Liver (tissue), 9 donors: ENCODE measurements around the gene TNS1. TPM values are rescaled to one million over a fixed set of nuclear protein-coding genes. Genes with fewer than 3 reads are reported as not detected.

Source experiments
- DNase-seq: peaks from one replicate; pipeline ENCODE4 v3.0.0-alpha.2; 2017; ENCODE audit warnings: low spot score
- H3K27ac ChIP-seq, 2 donors: one replicate each; pipeline ENCODE4 v1.7.0; 2013; ENCODE audit warnings: inconsistent platforms in 2 of 2, low read length in 2 of 2, control low read depth in 1 of 2, low read depth in 1 of 2, mild to moderate bottlenecking in 1 of 2
- H3K27me3 ChIP-seq, 4 donors: one replicate each; pipeline versions ENCODE4 v1.6.1 to v1.7.0; 2013; ENCODE audit warnings: low read length in 3 of 4, inconsistent platforms in 1 of 4, mild to moderate bottlenecking in 1 of 4, moderate library complexity in 1 of 4; ENCODE audit not compliant: control insufficient read depth in 4 of 4, insufficient read depth in 4 of 4
- H3K36me3 ChIP-seq, 4 donors: one replicate each; pipeline versions ENCODE4 v1.6.1 to v1.7.0; 2013; ENCODE audit warnings: low read length in 3 of 4, mild to moderate bottlenecking in 3 of 4, low read depth in 1 of 4, moderate library complexity in 1 of 4; ENCODE audit not compliant: control insufficient read depth in 4 of 4, insufficient read depth in 3 of 4
- H3K4me1 ChIP-seq, 4 donors: one replicate each; pipeline versions ENCODE4 v1.6.1 to v1.7.0; 2013; ENCODE audit warnings: low read length in 3 of 4, mild to moderate bottlenecking in 3 of 4, moderate library complexity in 1 of 4; ENCODE audit not compliant: control insufficient read depth in 4 of 4, insufficient read depth in 4 of 4
- H3K4me3 ChIP-seq, 3 donors: one replicate each; pipeline versions ENCODE4 v1.6.1 to v1.7.0; 2013; ENCODE audit warnings: low read length in 3 of 3, control low read depth in 1 of 3, low read depth in 1 of 3, mild to moderate bottlenecking in 1 of 3
- H3K9ac ChIP-seq, 2 donors: one replicate each; pipeline ENCODE4 v1.7.0; 2013; ENCODE audit warnings: low read length in 2 of 2, mild to moderate bottlenecking in 2 of 2, moderate library complexity in 2 of 2, control low read depth in 1 of 2, low read depth in 1 of 2
- H3K9me3 ChIP-seq, 4 donors: one replicate each; pipeline versions ENCODE4 v1.6.1 to v1.7.0; 2013; ENCODE audit warnings: low read length in 3 of 4; ENCODE audit not compliant: control insufficient read depth in 4 of 4
- ATF3 ChIP-seq: IDR thresholded peaks from 2 replicates; pipeline ENCODE4 v1.6.1; 2016; ENCODE audit warnings: antibody characterized with exemption
- CTCF ChIP-seq: fragments of 150-350 bp; IDR thresholded peaks from 2 replicates; pipeline ENCODE4 v1.5.1; 2017; ENCODE audit warnings: improper control_type of control experiment, low read depth, low read length; ENCODE audit not compliant: missing input control
- EGR1 ChIP-seq, 2 donors: IDR thresholded peaks; 2 replicates each; pipeline ENCODE4 v1.6.1; 2016 to 2018; ENCODE audit warnings: antibody characterized with exemption in 2 of 2, low read depth in 2 of 2
- FOXA1 ChIP-seq: IDR thresholded peaks from 2 replicates; pipeline ENCODE4 v1.6.1; 2016; ENCODE audit warnings: antibody characterized with exemption
- FOXA2 ChIP-seq: IDR thresholded peaks from 2 replicates; pipeline ENCODE4 v1.6.1; 2016; ENCODE audit warnings: antibody characterized with exemption
- GABPA ChIP-seq, 2 donors: IDR thresholded peaks in 1 of 2; conservative IDR thresholded peaks in 1 of 2; 2 replicates each; pipeline ENCODE4 v1.6.1; 2016; ENCODE audit warnings: antibody characterized with exemption in 2 of 2, mild to moderate bottlenecking in 1 of 2, moderate library complexity in 1 of 2
- HNF4A ChIP-seq, 2 donors: conservative IDR thresholded peaks; 2 replicates each; pipeline ENCODE4 v1.6.1; 2016; ENCODE audit warnings: antibody characterized with exemption in 2 of 2, mild to moderate bottlenecking in 2 of 2
- HNF4G ChIP-seq: IDR thresholded peaks from 2 replicates; pipeline ENCODE4 v1.6.1; 2016; ENCODE audit warnings: antibody characterized with exemption
- JUND ChIP-seq, 2 donors: IDR thresholded peaks; 2 replicates each; pipeline ENCODE4 v1.6.1; 2016; ENCODE audit warnings: antibody characterized with exemption in 2 of 2
- MAX ChIP-seq: IDR thresholded peaks from 2 replicates; pipeline ENCODE4 v1.6.1; 2016; ENCODE audit warnings: antibody characterized with exemption
- NR2F2 ChIP-seq: IDR thresholded peaks from 2 replicates; pipeline ENCODE4 v1.6.1; 2016; ENCODE audit warnings: antibody characterized with exemption
- RAD21 ChIP-seq, 2 donors: IDR thresholded peaks; 2 replicates each; pipeline ENCODE4 v1.6.1; 2016; ENCODE audit warnings: antibody characterized with exemption in 2 of 2, mild to moderate bottlenecking in 2 of 2
- REST ChIP-seq: IDR thresholded peaks from 2 replicates; pipeline ENCODE4 v1.6.1; 2016; ENCODE audit warnings: antibody characterized with exemption, mild to moderate bottlenecking
- RXRA ChIP-seq, 2 donors: IDR thresholded peaks; 2 replicates each; pipeline ENCODE4 v1.6.1; 2017 to 2018; ENCODE audit warnings: antibody characterized with exemption in 2 of 2, mild to moderate bottlenecking in 1 of 2
- SP1 ChIP-seq: IDR thresholded peaks from 2 replicates; pipeline ENCODE4 v1.6.1; 2018; ENCODE audit warnings: antibody characterized with exemption, mild to moderate bottlenecking
- TAF1 ChIP-seq: conservative IDR thresholded peaks from 2 replicates; pipeline ENCODE4 v1.6.1; 2016; ENCODE audit warnings: antibody characterized with exemption, mild to moderate bottlenecking
- ZBTB33 ChIP-seq: IDR thresholded peaks from 2 replicates; pipeline ENCODE4 v1.6.1; 2016; ENCODE audit warnings: antibody characterized with exemption
- WGBS: extraction: QIAGEN DNeasy Blood & Tissue Kit; methylation state at CpG from one replicate; pipeline ENCODE4 v1.1.7; 2013; 5-methylcytosine and 5-hydroxymethylcytosine counted together
- polyA plus RNA-seq, 2 donors: library from polyadenylated mRNA; stranded (reverse) in 1 of 2; unstranded in 1 of 2; fragments of 200-250 nt in 1 of 2; fragments of >200 nt in 1 of 2; fragmentation: Nextera tagmentation in 1 of 2; extraction: Ambion mirVana in 1 of 2; gene quantifications; one replicate each; pipeline versions ENCODE4 v1.2.1 to v1.2.3, GENCODE V29; 2013 to 2015
- total RNA-seq, 2 donors: library from RNA; depleted of rRNA; stranded (reverse); fragments of >200 nt; gene quantifications; one replicate each; pipeline ENCODE4 v1.2.3, GENCODE V29; 2014
- donor health status: healthy.
- donor health status: healthy.
- donor health status: healthy.
- donor health status: healthy.
- donor health status: healthy.

Gene TNS1
- total and polyA plus RNA-seq, 4 donors, result 16.3 to 128 (median 57.3) TPM

- 84% methylated on average over 8 of the region's 8 CpGs for WGBS
- no peak for DNase-seq
Observed at GRCh38 chr2:217892560-217892959, 110.2 kb downstream of the TNS1 start.

GRCh38 chr2:217890445-217890844 is 112.3 kb downstream of the TNS1 start:
- DNase-seq, result no peak
- H3K9ac ChIP-seq, result no peak overlapping the region
- WGBS, result 66% methylated on average over 4 of the region's 4 CpGs
- peak overlapping the region; percentile 31 to 75 for H3K27ac ChIP-seq
- H3K4me3 ChIP-seq, result no peak overlapping the region
- TF ChIP-seq REST, result no peak
- TF ChIP-seq HNF4G, result no peak
- peak; percentile 59 to 69 for TF ChIP-seq RAD21 (IDR thresholded peaks at IDR 0.05)
- TF ChIP-seq HNF4A (conservative IDR thresholded peaks at IDR 0.05), result no peak
- TF ChIP-seq SP1, result no peak
- no peak for TF ChIP-seq FOXA1
- TF ChIP-seq TAF1, result no peak
- peak; percentile 94 for TF ChIP-seq NR2F2
- TF ChIP-seq MAX, result no peak
- TF ChIP-seq RXRA (IDR thresholded peaks at IDR 0.05), result peak in 1 of 2 donors; percentile 22
- no peak for TF ChIP-seq ATF3
- peak; percentile 33 for TF ChIP-seq CTCF
- TF ChIP-seq ZBTB33, result no peak
- TF ChIP-seq JUND (IDR thresholded peaks at IDR 0.05), result no peak
- TF ChIP-seq GABPA (IDR thresholded peaks at IDR 0.05 in 1 of 2, conservative IDR thresholded peaks at IDR 0.05 in 1 of 2), result no peak
- no peak for TF ChIP-seq EGR1 (IDR thresholded peaks at IDR 0.05; ENCODE audit: low read depth in 2 of 2)
- TF ChIP-seq FOXA2, result no peak
- H3K9me3 ChIP-seq, result no peaks in the 10 kb centered on the region
- peaks cover 14 to 75% (median 61%) of the 10 kb centered on the region in 4 donors for H3K36me3 ChIP-seq
- H3K4me1 ChIP-seq, result peaks cover 5 to 24% (median 14%) of the 10 kb centered on the region in 4 donors
- no peaks in the 10 kb centered on the region for H3K27me3 ChIP-seq

More at GRCh38 chr2:217892560-217892959, 110.2 kb downstream of the TNS1 start:
- Histone ChIP-seq H3K27ac (peak overlapping the region; percentile 70 to 75), H3K4me3 (no peak overlapping the region), H3K36me3 (peaks cover 15 to 73% (median 58%) of the 10 kb centered on the region in 4 donors), H3K27me3 (no peaks in the 10 kb centered on the region), H3K9ac (no peak overlapping the region), H3K4me1 (peaks cover 8 to 36% (median 20%) of the 10 kb centered on the region in 4 donors), H3K9me3 (no peaks in the 10 kb centered on the region)
- TF ChIP-seq ZBTB33 (no peak), ATF3 (no peak)
